GM12865 (cell line): ENCODE results near the gene PCDH9.

ENCODE experiments used
- DNase-seq: peaks from one replicate; pipeline ENCODE4 v3.0.0; 2010; ENCODE audit warnings: low read depth
- H3K4me3 ChIP-seq: 2 replicates; pipeline ENCODE4 v1.5.1; 2011; ENCODE audit warnings: mild to moderate bottlenecking, low read depth, low read length, control low read depth
- CTCF ChIP-seq: IDR thresholded peaks from 2 replicates; pipeline ENCODE4 v1.5.1; 2011; ENCODE audit warnings: low read length, control low read depth, low read depth, inconsistent platforms; ENCODE audit not compliant: insufficient read depth; ENCODE audit errors: missing control alignments

PCDH9 gene

DNA sequence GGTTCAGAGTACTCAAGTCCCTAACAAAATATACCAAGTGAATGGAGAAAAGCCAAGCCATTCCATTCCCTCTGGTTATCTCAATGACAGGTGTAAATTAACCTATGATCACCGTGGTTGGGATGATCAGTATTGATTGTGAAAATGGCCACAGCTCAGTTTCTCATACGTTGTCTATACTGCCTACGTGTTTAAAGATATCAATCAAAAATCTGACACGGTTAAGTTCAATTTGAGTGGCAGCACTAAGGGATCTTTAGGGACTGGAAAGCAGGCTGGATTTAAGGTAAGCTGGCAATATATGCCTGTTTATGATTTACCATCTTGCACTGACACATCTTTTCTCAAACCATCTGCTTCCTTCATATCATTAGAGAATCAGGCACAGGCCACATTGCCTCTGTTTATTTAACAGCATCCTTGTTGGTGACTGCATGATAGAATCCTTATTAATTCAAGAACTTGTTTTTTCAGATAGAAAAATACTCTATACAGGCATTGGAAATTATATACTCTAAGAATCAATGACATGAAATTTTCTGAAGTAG is 907.9 kb downstream of the PCDH9 start:
- no peak for DNase-seq
- H3K4me3 ChIP-seq, result no peak overlapping the region
- no peak for TF ChIP-seq CTCF

GRCh38 chr13:66314911-66315310 is 915.2 kb downstream of the PCDH9 start:
- H3K4me3 ChIP-seq, result no peak overlapping the region
- TF ChIP-seq CTCF, result no peak
- DNase-seq, result no peak

DNA sequence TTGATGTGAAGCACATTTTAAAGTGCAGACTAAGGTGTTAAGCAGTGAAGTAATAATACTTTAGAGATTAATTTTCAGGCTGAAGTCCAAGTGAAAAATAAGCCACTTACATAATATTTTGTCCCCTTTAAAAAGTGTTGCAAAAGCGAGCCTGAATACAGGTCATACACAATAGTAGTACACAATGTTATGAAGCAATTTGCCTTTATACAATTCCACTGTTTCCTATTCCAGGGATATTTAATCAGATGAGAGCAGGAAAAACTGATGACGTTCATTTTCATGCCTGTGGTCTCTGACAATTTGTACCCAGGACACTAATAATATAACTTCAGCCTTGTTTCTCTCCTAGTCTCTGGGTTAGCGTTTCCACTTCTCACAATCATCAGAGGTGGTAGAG is 916.7 kb downstream of the PCDH9 start:
- no peak for TF ChIP-seq CTCF
- no peak overlapping the region for H3K4me3 ChIP-seq
- no peak for DNase-seq

- H3K4me3 ChIP-seq, result no peak overlapping the region
- DNase-seq, result no peak
- no peak for TF ChIP-seq CTCF
Observed at GRCh38 chr13:66312312-66313087, 917.6 kb downstream of the PCDH9 start.

DNA sequence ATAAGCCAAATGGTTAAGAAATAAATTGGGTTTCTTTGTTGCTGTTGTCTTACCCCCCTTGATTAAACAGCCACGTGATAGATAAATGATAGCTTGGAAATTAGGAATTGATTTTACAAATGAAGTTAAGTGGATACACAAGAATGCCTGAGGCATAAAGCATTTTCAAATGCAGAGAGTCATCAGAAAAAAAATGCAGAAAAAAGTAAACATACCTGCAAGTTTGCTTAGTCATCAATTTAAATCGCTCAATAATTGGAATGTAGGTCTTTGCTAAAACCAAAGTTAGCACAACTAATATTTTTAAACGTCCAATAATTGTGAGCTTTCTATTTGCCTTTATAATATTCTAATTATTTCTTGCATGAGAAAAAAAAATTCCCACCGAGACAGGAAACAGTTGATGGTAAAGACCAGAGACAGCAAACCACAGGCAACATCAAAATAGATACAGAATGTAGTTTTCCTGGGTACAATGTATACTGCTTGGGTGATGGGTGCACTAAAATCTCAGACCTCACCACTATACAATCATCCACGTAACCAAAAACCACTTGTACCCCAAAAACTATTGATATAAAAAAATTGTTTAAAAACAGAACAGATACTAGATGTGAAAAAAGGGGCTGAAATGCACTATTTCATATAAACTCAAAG is 924.0 kb downstream of the PCDH9 start:
- H3K4me3 ChIP-seq, result no peak overlapping the region
- no peak for TF ChIP-seq CTCF
- no peak for DNase-seq

GRCh38 chr13:66301482-66301881 is 928.7 kb downstream of the PCDH9 start:
- no peak overlapping the region for H3K4me3 ChIP-seq
- no peak for DNase-seq
- TF ChIP-seq CTCF, result no peak

DNA sequence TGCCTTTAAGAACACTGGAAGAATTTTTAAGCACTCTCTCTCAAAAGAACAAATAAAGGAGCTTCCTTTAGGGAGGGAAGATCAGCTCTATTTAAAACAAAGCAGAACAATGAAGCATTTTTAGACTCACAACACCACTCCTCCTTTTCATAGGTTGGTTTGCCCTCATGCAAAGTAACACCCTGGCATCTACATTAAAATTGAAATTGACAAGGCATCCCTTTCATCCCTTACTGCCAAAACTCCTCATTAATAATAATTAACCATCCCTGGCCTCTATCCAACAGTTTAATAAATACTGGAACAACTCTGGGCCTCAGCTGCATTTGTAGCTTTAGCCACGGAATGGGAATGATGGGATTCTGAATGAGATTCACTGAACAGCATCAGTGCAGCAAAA is 929.1 kb downstream of the PCDH9 start:
- H3K4me3 ChIP-seq, result no peak overlapping the region
- no peak for TF ChIP-seq CTCF
- DNase-seq, result no peak
